ENCODE measurements around the gene LEMD2. TPM values are rescaled to one million over a fixed set of nuclear protein-coding genes. Genes with fewer than 3 reads are reported as not detected.

The LEMD2 gene
- total and polyA plus RNA-seq, 9 of the 15 experiments (the other 6 are each of a cell fraction or from before 2014, with no cell fraction given), result 0.32 to 46.3 (median 30.8) TPM

GRCh38 chr6:33755070-33755869, 33.7 kb downstream of the LEMD2 start (continued):
- TF ChIP-seq POLR2AphosphoS5 (IDR thresholded peaks at IDR 0.05; ENCODE audit: control insufficient read depth, insufficient read depth, low read depth, low read length) (no peak), BRD9 (IDR thresholded peaks at IDR 0.05; ENCODE audit: low read depth, partially characterized antibody) (no peak), ZNF121 (CRISPR knock-in tag; conservative IDR thresholded peaks at IDR 0.05) (no peak), GTF3C2 (IDR thresholded peaks at IDR 0.05; ENCODE audit: borderline replicate concordance, extremely low read depth, insufficient read length) (no peak), ELK1 (CRISPR knock-in tag; IDR thresholded peaks at IDR 0.05) (no peak)

All from K562 (cell line).